Keratinocyte (primary cell): ENCODE measurements around the gene GDF3.

Experiments
- EZH2 ChIP-seq: IDR thresholded peaks from one replicate; pipeline ENCODE4 v1.6.1; 2012; ENCODE audit warnings: inconsistent platforms, mild to moderate bottlenecking, low read length, moderate library complexity
- TF ChIP-seq, protein P1 (sequence below), 3 experiments: IDR thresholded peaks in 1 of 3; conservative IDR thresholded peaks in 1 of 3; optimal IDR thresholded peaks in 1 of 3; 2 replicates in 2 of 3; 3 replicates in 1 of 3; pipeline versions ENCODE3 to v1.5.1; 2011; ENCODE audit warnings: low read length in 3 of 3, mild to moderate bottlenecking in 3 of 3, moderate library complexity in 2 of 3, control low read depth in 1 of 3, inconsistent platforms in 1 of 3; ENCODE audit not compliant: insufficient read depth in 2 of 3; ENCODE audit errors: extremely low read depth in 1 of 3

DNA sequence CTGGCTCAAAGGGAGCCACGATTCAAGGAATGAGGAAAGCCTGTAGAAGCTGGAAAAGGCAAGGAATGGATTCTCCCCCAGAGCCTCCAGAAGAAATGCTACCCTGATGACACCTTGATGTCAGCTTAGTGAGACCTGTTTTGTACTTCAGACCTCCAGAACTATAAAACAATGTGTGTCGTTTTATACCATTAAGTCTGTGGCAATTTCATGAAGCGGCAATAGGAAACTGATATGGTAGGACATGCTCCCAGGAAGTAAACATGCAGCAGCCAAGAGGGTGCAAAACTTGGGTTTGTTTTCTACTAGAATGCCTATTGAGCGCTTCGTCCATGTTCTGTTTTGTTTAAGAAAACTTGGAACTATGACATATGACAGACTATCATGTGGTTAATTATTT is 27.4 kb downstream of the GDF3 start:
- TF ChIP-seq, protein P1, sequence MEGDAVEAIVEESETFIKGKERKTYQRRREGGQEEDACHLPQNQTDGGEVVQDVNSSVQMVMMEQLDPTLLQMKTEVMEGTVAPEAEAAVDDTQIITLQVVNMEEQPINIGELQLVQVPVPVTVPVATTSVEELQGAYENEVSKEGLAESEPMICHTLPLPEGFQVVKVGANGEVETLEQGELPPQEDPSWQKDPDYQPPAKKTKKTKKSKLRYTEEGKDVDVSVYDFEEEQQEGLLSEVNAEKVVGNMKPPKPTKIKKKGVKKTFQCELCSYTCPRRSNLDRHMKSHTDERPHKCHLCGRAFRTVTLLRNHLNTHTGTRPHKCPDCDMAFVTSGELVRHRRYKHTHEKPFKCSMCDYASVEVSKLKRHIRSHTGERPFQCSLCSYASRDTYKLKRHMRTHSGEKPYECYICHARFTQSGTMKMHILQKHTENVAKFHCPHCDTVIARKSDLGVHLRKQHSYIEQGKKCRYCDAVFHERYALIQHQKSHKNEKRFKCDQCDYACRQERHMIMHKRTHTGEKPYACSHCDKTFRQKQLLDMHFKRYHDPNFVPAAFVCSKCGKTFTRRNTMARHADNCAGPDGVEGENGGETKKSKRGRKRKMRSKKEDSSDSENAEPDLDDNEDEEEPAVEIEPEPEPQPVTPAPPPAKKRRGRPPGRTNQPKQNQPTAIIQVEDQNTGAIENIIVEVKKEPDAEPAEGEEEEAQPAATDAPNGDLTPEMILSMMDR (optimal IDR thresholded peaks at IDR 0.05 in 1 of 3, IDR thresholded peaks at IDR 0.05 in 1 of 3, conservative IDR thresholded peaks at IDR 0.05 in 1 of 3; ENCODE audit: extremely low read depth in 1 of 3, insufficient read depth in 2 of 3, low read length in 3 of 3) = no peak
- no peak for TF ChIP-seq EZH2
